Fibroblast of skin of left quadriceps (primary cell): ENCODE measurements around the gene SLAMF9.

Source experiments
- DNase-seq, 2 experiments: peaks; one replicate each; pipeline ENCODE4 v3.0.0-alpha.2; 2013; ENCODE audit warnings: low read depth in 2 of 2

Gene SLAMF9

GRCh38 chr1:159932296-159933285 is 21.4 kb downstream of the SLAMF9 start:
- no peak for DNase-seq

GRCh38 chr1:159931795-159932173 is 22.3 kb downstream of the SLAMF9 start:
- DNase-seq: no peak

DNA sequence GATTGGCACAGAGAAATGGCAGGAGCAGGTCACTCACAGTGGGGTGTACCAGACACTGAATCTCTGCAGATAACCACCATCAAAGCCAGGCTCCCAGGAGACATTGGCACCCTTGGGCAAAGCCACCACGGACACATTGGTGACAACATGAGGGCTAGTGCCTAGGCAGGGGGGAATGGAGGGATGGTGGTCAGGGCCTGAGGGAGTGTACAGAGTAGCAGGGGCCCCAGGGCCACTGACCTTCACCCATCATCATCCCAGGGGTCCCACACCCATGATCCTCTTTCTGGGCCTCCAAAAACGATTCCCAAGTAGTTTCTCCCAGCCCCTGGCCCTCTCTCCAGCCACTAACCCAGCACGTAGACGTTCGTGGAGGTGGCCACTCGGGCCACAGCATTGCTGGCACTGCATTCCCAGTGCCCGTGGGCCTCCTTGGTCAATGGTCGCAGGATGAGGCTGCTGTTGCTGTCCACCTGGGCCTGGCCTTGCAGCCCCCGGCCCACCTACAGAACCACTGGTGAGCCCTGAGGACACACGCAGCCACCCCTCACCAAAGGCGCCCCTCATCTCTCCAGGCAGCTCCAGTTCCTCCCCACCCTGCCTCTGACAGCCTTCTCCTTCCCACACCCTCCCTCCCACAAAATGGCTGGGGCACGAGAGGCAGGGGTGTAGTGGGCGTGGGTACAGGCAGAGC is 22.8 kb downstream of the SLAMF9 start:
- no peak for DNase-seq

GRCh38 chr1:159930634-159931033 is 23.4 kb downstream of the SLAMF9 start:
- DNase-seq: no peak

DNA sequence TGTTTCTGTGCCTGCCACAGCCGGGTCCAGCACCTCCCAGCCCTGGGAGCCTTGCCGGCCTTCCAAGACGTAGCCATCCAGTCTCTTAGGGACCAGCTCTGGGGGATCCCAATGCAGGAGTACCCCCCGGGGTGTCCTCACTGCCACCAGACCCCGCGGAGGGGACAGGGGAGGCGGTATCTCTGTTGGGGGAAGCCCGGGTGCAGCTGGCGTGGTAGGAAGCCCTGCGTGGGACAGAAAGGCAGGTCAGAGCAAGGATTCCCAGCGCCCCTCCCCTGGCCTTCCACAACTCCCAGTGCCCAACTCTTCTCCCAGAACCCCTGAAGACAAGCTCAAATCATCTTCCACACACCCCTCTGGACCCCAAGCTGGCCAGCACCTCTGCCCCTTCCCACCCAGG is 23.8 kb downstream of the SLAMF9 start:
- no peak for DNase-seq

DNA sequence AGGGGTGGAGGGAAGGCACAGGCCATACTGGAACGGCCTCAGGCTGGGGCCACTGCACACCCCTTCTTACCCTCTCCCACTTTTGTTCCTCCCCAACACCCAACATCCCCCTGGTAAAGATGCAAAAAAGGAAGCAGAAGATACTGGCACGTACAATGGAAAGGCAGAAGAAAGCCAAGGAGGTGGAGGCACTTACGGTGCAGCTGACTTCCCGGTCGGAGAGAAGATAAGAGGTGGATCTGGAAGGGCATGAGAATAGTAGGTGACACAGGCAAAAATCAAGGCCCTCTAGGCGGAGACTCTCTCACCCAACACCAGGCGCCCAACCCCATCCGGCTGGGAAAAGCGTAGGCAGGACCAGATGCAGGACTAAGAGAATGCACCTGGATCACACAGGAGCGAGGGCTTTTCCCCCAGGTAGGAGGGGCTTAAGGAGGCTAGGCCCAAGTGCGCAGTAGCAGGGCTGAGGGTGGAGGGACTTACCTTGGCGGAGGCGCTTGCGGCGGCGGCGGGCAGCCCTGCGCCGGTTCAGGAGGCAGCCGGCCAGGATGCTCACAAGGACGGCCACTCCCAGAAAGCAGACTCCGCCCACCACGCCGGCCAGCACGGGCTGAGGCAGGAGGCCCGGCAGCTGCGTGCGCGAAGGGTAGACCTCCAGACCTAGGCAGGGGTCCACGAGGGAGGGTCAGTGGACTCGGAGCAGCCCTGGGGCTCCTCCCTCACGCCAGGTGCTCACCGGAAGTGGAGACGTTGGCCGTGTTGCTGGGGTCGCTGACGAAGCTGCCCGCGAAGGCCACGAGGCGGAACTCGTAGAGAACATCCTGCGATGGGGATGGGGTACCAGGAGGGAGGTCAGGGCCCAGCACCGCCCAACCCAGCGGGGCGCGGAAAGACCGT is 24.6 kb downstream of the SLAMF9 start:
- no peak for DNase-seq

DNA sequence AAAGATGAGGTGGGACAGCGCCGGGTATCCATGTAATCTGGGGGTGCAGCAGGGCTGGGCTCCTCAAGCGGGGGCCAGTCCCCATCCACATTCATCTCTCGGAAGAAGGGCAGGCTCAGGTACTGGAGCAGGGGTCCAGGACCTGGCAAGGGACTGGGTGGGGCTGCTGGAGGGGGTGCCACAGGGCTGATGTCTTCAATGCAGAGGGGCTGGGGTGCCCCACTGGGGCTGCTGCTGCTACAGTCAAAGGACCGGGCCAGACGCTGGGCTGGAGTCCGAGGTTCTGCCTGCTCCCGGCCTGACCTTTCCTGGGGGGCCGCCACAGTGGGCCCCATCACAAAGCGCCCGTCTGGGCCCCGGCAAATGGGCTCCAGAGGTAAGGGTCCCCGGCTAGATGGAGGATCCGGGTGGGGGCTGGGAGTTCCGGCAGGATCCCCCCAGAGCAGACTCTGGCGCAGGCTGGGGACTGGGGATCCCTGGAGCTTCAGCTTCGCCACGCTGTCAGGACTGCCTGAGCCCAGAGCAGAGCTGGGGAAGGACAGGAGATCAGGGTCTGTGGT is 25.5 kb downstream of the SLAMF9 start:
- no peak for DNase-seq

GRCh38 chr1:159927849-159928431 is 26.1 kb downstream of the SLAMF9 start:
- DNase-seq: no peak

DNA sequence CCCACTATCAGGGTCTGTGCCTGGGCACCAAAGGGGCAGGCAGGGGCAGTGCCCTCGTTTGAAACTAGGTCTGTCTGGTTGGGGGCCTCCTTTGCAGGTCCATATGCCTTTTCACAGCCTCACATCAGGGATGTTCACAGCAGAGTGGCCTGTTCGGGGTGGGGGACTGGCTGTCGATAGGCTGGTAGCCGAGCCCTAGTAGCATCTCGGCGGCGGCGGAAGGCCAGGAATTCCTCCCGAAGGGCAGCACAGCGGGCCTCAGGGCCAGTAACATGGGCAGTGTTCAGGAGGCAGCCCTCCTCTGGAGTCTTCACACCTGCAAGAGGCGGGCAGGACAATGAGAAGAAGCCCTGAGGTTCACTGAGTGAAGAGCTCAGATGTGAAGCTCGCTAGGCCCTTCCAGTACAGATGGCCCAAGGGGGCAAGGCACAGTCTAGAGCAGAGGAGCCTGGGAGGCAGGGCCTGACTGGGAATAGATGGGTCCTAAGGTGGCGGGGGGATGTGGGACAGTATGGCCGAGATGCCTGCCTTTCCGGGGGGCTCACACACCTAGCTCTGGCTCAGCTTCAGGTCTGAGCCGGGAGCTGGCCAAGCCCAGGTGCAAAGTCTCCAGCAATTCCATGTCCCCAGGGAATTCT is 26.7 kb downstream of the SLAMF9 start:
- no peak for DNase-seq

GRCh38 chr1:159925719-159926078 is 28.3 kb downstream of the SLAMF9 start:
- no peak for DNase-seq

- peak; percentile 67 to 72 for DNase-seq
These were observed 29.0 kb downstream of the SLAMF9 start, which contains the start of gene TAGLN2 for GRCh38 chr1:159924791-159925718. Gene TAGLN2 (minus strand): TSS chr1:159925507. CDS start chr1:159920509, 4,998 bp downstream.

DNA sequence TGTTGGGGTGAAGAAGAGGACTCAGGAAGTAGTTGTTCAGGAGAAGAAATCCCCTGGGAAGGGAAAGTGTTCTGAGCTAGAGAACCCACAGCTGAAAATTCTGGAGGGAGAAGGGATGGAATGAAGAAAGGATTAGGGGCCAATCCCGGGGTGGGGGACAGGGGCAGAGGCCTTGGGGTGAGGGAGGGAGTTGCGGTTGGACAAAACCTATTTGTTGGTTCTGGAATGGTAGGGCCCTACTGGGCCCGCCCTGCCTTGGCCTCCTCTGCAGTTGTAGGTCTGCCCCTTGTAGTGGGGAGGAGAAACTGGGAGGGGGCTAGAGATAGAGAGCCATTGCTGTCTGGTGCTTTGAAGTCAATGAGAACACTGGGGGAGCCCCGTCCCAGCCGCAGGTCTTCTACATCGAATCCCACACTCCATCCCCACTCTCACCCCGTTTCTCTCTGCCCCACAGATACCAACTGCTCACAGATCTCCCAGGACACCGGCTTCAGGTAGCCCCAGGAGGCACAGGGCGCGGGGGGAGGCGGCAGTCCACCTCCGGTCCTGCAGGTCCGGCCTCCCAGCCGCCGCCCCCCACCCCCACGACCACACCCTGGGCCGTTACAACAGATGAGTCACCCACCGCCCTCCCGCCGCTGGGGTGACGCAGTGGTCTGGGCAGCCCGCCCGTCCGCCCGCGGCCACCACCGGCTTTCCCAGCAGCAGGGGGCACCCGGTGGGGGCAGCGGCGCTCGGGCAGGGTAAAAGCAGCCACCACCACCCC is 29.8 kb downstream of the SLAMF9 start:
- DNase-seq: peak; percentile 53 to 65

- DNase-seq: no peak
These were observed 30.6 kb downstream of the SLAMF9 start for GRCh38 chr1:159923203-159924024.

DNA sequence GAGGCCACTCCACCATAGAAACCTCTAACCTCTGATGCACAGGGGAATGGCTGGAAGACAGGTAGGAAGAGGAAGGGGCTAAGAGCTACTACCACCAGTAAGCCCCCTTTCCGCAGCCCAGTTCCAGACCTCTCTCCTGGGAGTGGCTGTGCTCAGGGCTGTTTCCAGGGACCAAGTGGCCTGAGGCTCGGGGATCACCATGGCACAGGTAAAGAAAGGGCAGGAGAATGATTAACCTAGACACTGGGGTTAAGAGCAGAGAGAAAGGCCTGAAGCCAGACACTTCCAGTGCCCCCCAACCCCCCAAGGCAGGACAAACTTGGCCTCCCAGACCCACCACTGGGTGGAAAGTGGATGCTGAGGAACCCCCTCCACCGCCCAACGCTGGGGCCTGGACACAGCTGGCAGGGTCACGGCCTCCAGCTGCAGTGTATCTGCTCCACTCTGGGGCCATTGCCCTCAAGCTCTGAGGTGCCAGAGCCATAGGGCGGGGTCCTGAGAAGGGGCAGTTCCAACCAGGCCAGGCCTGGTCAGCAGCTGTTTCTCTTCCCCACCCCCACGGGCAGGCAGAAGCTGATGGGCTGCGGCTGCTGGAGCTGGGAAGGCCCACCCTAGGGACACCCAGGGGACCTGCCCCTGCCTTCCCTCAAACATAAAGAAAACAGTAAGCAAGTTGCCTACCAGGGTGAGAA is 31.4 kb downstream of the SLAMF9 start:
- DNase-seq: no peak

DNA sequence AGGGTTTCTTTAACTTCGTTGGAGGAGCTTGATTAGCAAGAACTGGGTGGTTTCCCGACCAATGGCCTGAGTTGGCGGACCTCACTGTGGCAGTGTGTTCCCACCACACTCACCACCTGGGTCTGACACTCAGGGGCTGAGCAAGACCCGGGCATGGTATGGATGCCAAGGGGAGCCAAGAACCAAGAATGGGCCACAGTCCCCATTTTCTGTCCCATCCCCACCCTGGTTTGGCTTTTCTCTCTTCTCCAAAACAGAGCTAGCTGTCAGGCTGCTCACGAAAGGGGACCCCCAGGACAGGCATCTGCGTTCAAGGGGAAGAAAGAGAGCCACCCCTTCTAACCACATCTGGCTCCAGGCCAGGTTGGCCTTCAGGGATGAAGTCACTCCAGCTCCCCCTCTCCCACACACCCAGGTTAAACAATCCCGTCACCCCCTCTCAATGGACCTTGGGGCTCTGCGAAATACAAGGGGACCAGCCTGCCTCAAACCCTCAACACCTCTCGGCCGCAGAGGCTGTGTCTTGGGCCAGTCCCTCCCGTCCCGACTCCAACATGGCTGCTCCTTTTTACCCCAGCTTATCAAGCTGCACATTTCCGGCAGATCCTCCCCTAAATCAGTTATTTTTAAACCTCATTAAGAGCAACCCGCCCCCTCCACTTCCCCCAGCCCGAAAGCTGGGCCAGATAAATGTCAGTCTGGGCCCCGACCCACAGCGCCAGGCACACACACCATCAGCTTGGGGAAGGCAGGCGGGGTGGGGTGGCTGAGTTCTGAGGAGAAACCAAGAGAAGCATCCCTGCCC is 32.1 kb downstream of the SLAMF9 start:
- DNase-seq: no peak

DNA sequence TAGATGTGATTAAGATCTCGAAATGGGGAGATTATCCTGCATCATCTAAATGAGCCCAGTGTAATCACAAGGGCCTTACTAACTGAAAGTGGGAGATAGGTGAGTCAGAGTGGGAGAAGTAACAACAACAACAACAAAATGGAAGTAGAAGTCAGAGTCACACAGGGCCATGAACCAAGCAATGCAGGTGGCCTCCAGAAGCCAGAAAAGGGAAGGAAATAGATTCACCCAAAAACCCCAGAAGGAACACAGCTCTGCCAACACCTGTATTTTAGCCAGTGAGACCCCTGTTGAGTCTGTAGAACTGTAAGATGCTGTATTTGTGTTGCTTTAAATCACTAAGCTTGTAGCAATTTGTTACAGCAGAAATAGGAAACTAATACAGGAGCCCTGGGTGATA is 32.8 kb downstream of the SLAMF9 start:
- DNase-seq: no peak
